ENCODE results near the gene NCBP2.

Gene NCBP2

GRCh38 chr3:196942915-196943277, 568 bp upstream of the NCBP2 start:
- in situ Hi-C loops (cut with MboI; ENCODE audit: low sequenced_read_pairs, unreplicated experiment), result no loop called here
- no peak for TF ChIP-seq CTCF (IDR thresholded peaks at IDR 0.05; ENCODE audit: borderline replicate concordance, control extremely low read depth, extremely low read depth, insufficient read depth, missing control alignments)
- no peak for DNase-seq (ENCODE audit: low spot score)

- in situ Hi-C loops (cut with MboI; ENCODE audit: low sequenced_read_pairs, unreplicated experiment), result no loop called here
- TF ChIP-seq CTCF (IDR thresholded peaks at IDR 0.05; ENCODE audit: borderline replicate concordance, control extremely low read depth, extremely low read depth, insufficient read depth, missing control alignments), result no peak
- DNase-seq (ENCODE audit: low spot score), result peak; percentile 76
Measured at GRCh38 chr3:196941729-196942225, 551 bp downstream of the NCBP2 start.

- DNase-seq (ENCODE audit: low spot score), result no peak
- in situ Hi-C loops (cut with MboI; ENCODE audit: low sequenced_read_pairs, unreplicated experiment), result no loop called here
- TF ChIP-seq CTCF (IDR thresholded peaks at IDR 0.05; ENCODE audit: borderline replicate concordance, control extremely low read depth, extremely low read depth, insufficient read depth, missing control alignments), result no peak
Measured at GRCh38 chr3:196938576-196938975, 3.8 kb downstream of the NCBP2 start.

GRCh38 chr3:196938124-196938523, 4.2 kb downstream of the NCBP2 start:
- TF ChIP-seq CTCF (IDR thresholded peaks at IDR 0.05; ENCODE audit: borderline replicate concordance, control extremely low read depth, extremely low read depth, insufficient read depth, missing control alignments), result no peak
- DNase-seq (ENCODE audit: low spot score), result no peak
- in situ Hi-C loops (cut with MboI; ENCODE audit: low sequenced_read_pairs, unreplicated experiment), result no loop called here

GRCh38 chr3:196936288-196936687, 6.0 kb downstream of the NCBP2 start:
- in situ Hi-C loops (cut with MboI; ENCODE audit: low sequenced_read_pairs, unreplicated experiment), result no loop called here
- no peak for DNase-seq (ENCODE audit: low spot score)
- no peak for TF ChIP-seq CTCF (IDR thresholded peaks at IDR 0.05; ENCODE audit: borderline replicate concordance, control extremely low read depth, extremely low read depth, insufficient read depth, missing control alignments)

- DNase-seq (ENCODE audit: low spot score), result peak; percentile 58
- in situ Hi-C loops (cut with MboI; ENCODE audit: low sequenced_read_pairs, unreplicated experiment), result no loop called here
- TF ChIP-seq CTCF (IDR thresholded peaks at IDR 0.05; ENCODE audit: borderline replicate concordance, control extremely low read depth, extremely low read depth, insufficient read depth, missing control alignments), result no peak
Measured at GRCh38 chr3:196932600-196932999, 9.7 kb downstream of the NCBP2 start.
